Measurements from ENCODE around the gene VPREB3.
A peak's percentile ranks its signal among the peaks of the same experiment; 100 is the strongest.

The VPREB3 gene, protein sequence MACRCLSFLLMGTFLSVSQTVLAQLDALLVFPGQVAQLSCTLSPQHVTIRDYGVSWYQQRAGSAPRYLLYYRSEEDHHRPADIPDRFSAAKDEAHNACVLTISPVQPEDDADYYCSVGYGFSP

DNA sequence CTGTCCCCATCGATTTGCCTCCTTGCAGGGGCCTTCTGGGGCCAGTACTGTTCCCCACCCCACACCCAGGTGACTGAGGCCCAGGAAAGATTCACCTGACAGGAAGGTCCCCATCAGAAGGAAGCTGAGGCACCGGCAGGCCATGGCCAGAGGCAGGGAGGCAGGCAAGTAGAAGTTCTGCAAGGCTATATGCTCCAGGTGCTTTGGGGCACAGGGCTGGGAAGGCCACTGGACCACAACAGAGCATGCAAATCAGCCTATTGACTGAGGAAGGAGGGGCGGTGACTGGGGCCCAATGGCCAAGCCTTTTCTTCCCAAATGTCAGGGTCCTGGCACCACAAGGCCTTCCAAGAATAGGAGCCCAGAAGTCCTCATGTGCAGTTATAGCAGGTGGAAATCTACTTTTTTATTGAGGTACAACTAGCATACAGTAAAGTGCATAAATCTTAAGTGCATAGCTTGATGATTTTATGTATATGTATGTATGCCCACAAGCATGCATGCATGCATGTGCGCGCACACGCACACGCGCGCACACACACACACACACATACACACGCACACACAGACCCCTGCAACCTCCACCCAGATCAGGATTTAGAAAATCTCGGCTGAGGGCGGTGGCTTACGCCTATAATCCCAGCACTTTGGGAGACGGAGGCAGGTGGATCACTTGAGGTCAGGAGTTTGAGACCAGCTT is at the start of gene VPREB3:
VPREB3 (minus strand) TSS at position 206 of the 700 bp plus-strand sequence; CDS start at position 144, 62 bp downstream.
- no peak for DNase-seq

DNA sequence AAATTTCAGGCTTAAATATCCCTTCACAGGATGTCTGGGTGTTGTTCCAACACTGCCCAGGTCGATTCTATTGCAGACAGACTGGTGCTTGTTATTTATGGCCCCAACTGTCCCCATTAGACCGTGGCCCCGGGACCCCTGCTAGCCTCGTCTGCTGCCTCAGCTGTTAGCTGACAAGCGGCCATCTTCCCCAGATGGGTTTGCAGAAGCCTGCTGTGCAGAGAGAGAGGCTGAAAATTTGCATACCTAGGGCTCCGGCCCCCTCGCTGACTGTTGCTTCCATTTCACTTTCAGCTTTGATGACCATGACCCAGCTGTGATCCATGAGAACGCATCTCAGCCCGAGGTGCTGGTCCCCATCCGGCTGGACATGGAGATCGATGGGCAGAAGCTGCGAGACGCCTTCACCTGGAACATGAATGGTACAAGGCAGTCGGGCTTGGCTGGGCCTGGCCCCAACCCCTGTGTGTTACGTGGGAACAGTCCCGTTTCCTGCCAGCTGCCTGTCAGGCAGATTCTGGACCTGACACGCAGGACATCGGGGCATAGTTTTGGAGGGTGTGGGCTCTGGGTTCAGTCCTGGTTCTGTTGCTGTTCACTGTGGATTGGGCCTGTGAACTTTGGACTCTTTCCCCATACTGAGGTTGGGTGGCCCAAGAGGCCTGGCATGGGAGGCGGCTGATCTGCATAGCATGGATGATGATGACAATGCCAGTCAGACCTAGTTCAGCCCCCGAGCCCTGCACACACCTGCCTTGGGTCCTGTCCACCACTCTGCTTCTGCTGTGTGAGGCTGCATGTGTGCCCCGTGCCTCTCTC is 49.0 kb upstream of the VPREB3 start:
- DNase-seq: no peak

DNA sequence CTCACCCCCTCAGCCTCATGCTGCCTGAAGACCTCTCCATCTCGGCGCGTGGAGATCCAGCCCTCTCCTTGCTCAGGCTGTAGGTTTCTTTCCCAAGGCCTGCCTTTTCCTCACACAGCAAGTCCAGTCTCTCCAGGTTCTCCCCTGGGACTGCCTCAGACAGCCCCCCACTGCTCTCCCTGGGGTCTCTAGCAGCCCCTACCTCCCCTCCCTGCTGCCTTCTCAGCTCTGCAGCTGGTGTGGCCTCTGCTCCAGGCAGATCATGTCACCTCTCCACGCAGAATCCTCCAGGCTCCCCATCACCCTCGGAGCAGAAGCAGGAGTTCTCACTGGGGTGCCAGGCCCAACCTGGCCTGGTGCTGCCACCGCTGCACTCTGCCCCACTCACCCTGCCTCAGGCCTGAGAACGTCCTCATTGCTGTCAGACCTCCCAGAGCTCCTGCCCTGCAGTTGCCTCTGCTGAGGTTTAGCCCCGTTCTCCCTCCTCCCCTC is 47.7 kb upstream of the VPREB3 start:
- DNase-seq: no peak

DNA sequence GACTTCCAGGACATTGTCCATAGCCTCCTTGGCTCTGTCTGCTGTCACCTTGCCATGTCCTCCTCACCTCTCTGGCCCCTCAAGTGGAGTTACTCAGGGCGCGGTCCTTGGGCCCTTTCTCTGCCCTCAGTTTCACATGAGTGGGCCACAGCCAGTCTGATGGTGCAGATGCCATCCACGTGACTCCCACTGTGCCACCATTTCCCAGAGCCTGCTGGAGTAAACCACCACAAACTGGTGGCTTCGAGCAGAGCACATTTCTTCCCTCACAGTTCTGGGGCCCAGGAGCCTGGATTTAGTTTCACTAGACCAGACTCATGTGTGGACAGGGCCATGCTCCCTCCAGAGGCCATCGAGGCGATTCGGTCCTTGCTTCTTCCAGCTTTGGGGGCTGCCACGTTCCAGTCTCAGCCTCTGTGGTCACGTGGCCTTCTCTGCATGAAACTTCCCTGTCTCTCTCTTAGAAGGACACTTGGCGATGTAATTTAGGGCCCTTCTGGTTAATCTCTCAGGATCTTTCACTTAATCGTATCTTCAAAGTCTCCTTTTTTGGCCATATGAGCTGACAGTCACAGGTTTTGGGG is 47.1 kb upstream of the VPREB3 start:
- DNase-seq: no peak

DNA sequence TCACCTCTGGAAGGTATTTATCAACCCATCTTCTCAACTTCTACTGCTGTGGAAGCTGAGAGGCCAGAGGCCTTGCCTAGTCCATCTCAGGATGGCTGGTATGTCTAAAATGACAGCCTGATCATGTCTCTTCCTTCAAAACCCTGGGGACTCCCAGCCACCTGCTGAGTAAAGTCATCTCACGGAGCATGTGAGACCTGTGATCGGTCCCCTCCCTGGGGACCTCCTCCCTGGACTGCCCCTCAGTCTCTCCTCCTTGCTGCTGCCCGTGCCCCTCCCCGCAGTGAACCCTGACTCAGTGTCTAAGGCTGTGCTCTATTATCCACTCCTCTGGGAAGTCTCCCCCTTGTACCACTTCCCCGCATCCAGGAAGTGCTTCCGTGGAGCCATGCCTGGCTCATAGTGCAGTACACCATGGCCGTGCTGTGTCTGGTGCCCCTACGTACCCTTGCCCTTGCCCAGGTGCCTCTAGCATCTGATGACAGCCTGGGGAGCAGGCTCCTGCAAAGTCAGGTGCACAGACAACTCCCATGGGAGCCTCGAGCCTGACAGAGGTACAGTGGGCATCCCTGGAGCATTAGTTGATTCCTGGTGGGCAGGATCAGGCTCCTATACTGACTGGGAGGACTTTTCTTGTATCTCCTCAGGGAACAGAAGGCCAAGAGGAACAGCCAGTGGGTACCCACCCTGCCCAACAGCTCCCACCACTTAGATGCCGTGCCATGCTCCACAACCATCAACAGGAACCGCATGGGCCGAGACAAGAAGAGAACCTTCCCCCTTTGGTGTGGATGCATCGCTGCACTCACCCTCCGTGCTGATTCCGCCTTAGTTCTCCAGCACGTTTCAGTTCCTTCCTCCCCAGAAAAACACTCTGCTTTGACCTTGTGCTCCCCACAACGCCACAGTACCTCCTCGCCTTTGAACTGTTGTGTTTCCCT is 46.3 kb upstream of the VPREB3 start:
- DNase-seq: no peak

DNA sequence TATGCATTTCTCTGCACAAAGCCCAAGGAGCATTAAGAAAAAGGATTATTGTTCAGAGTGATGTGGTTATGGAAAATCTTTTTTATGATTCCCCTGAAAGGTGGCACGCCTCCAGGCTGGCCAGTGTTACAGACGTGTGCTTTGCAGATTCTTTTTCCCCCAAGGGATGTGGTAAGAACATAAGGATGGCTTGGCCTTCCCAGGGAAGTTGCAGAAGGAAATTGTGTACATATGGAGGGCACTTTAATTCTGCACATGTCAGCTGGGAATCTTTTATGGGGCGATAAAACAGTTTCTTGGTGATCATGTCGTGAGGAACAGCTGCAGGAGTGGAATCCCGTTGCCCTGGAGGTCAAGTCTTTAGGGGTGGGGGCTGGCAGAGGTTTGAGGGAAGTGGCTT is 42.2 kb upstream of the VPREB3 start:
- DNase-seq: peak; percentile 35

DNA sequence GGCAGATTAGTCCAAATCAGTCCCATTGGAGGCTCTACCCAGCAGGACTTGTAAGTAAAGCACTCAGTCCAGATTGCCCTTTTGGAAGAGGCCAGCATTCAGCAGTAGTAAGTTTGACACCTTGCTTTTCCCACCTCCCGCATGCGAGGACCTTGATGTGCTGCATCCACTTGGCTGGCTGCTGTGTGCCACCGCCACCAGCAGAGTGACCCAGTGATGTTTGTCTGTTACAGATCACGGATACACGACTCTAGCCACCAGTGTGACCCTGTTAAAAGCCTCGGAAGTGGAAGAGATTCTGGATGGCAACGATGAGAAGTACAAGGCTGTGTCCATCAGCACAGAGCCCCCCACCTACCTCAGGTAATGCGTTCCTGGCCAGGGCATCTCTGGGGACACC is 39.1 kb upstream of the VPREB3 start:
- DNase-seq: no peak

DNA sequence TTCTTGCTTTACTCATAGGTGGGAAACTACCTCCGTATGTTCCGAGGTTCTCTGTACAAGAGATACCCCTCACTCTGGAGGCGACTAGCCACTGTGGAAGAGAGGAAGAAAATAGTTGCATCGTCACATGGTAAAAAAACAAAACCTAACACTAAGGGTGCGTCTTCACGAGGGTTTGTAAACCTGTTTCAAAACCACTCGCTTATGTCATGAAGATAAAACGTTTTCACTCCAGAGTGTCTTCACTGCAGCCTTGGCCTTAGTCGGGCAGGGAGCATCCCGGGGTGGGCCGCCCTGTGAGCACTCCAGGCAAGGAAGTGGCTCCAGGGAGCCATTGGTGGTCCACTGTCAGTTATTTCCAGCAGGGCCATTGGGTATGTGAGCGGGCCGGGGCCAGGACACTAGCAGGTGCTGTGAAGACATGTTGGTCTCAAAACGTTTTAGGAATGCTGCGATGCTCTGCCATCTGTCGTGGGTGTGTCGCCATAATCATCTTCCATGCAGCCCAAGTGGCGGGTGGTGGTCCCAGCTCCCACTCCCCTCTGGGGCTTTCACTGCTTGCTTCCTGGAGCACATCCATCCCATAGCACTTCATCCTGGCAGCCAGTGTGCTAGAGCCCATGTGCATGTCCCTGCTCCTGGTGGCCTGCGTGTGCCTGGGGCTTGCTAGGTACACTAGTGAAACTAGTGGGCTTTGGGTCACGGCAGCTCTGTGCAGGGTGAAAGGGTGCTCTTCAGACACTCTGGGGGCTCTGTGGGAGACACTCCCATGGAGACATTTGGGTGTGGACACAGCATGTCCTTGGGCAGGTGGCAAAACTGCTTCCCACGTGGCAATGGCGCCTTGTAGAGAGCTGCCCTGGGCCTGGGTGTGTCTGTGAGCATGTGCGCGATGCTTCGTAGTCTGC is 37.8 kb upstream of the VPREB3 start:
- no peak for DNase-seq

DNA sequence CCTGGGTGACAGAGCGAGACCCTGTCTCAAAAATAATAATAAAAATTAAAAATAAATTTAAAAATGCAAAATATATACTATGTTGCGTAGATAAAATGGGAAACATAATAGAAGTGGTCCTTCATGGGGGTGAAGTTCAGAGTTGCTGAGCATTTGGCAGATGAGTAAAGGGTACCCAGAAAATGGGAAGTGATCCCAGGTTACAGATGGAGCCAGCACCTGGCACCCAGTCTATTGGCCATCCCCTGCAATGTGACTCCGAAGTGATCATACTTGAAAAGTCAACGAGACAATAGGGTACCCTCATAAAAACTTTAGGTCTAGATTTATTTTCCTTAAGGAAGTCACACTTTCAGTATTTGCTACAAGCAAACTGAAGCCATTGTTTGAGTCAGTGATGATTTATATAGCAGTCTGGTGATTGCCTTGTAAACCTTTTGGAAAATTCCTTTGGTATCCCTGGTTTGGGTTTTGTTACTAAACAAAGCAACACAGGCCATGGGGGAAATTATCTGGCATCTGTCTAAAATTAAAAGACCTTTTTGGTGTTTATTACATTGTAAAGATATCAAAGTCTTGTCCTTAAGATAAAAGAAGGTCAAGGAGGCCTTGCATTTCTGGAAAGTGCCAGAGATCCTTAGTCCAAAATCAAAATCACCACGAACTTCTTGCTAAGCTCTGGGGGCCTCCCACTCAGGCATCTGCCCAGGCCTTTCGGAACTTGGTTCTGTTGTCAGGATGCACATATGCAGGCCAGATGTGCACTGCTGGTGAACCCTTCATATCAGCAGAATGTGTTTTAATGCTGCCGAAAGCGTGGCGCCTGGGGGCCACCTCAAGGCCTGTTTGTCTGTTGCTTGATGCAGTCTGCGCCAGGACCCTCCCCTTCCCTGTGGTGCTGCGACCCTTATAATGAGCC is 36.9 kb upstream of the VPREB3 start:
- no peak for DNase-seq

DNA sequence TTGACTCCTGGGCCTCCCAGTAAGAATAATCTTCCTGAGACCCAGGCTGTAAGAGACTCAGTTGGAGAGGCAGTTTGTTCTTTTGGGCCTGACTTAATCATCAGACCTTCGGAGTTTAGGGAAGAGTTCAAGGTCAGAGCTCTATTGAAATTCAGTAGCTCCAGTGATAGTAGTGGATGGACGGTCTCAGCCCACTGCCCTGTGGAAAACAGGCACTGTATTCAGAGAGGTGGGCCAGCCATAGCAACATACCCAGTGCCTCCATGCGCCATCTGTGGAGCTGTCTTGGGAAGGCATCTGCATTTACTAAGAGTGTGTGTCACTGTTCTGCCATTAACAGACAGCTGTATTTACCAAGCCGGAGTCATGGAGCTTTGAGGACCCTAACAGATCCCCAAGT is 35.4 kb upstream of the VPREB3 start:
- DNase-seq: peak; percentile 27

DNA sequence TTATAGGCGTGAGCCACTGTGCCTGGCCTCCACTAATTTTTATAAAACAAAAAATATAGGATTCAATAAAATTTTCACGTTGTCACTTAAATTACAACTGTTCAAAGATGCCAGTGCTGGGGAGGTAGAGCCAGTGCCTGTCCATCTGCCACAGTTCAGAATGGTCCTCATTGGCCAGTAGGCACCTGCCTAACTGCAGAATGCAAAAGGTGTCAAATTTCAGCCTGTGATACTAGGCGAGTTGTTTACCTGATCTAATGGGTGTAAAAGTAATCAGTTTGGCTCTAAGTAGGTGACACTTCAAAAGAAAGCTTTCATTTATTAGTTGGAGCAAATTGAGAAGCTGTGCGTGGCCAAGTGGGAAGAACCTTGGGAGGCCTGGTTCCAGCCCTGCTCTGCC is 34.9 kb upstream of the VPREB3 start:
- peak; percentile 58 for DNase-seq

DNA sequence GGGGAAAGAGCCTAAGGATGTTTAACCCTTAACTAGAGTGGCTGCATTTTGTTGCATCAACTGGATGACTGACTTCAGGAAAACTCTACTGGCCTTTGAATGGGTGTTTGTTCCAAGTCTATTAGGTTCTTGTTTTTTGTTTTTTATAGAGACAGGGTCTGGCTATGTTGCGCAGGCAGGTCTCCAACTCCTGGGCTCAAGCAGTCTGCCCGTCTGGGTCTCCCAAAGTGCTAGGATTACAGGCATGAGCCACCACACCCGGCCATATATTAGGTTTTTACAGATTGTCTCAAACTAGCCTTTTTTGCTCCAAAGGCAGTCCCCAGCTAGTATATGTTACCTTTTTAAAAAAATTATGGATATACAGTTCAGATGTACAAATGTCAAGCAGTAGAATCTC is 33.7 kb upstream of the VPREB3 start:
- DNase-seq: no peak

DNA sequence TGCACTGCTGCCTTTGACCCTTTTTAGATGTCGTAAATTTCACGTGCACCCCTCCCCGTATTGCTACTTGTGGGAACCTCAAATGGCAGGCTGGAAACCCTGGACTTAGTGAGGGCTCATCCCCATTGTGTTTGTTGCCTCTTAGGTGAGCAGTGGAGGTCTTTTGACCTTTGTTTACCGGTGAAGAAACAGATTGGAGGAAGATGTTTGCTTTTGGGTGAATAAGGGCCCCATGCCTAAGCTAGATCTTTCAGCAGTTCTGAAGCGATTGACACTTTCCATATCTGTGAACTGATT is 33.3 kb upstream of the VPREB3 start:
- DNase-seq: no peak

DNA sequence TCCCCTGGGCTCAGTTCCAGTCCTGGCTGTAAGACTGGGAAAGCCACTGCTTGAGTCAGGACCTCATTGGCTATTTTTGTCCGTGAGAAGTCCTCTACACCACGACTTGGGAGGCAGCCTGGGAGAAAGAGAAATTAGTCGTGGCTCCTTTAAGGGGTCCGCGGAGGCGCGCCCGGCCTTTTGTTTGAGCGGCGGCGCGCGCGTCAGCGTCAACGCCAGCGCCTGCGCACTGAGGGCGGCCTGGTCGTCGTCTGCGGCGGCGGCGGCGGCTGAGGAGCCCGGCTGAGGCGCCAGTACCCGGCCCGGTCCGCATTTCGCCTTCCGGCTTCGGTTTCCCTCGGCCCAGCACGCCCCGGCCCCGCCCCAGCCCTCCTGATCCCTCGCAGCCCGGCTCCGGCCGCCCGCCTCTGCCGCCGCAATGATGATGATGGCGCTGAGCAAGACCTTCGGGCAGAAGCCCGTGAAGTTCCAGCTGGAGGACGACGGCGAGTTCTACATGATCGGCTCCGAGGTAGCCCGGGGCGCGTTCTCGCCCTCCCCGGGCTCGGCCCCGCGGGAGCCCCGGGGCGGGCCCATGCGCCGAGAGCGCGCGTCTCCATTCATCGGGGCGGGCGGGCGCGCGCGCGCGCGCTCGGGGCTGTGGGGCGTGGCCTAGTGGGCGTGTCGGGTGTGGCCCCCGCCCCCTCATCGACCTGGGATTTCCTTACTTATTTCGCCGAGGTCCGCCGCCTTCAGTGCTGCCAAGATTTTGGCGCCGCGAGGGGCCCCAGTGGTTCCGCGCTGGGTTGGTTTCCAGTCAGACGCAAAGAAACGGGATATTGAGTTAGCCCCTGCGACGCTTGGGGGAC is 32.8 kb upstream of the VPREB3 start, which contains the start of gene SMARCB1:
SMARCB1 (plus strand) TSS at position 215 of the 848 bp plus-strand sequence; CDS start at position 419, 204 bp downstream.
- DNase-seq: peak; percentile 95

DNA sequence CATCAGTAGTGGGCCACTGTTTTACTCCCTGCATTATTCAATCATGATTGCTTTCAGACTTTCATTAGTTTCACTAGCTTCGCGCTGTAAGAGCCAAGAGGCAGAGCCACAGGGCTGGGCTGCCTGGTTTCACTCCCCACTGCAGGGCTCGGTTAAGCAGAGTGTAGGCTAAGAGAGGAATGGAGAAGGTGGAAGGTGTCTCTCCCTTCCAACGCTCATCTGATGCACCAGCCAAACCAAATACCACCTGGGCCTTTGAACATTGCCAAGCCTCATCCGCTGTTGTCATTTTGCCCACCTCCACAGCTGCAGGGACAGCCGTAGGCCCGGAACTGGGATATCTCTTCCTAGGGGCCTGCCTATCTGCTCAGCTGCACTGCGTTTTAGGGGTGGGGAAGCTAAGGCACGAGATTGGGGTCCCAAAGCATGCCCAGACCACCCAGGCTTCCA is 32.1 kb upstream of the VPREB3 start:
- no peak for DNase-seq

DNA sequence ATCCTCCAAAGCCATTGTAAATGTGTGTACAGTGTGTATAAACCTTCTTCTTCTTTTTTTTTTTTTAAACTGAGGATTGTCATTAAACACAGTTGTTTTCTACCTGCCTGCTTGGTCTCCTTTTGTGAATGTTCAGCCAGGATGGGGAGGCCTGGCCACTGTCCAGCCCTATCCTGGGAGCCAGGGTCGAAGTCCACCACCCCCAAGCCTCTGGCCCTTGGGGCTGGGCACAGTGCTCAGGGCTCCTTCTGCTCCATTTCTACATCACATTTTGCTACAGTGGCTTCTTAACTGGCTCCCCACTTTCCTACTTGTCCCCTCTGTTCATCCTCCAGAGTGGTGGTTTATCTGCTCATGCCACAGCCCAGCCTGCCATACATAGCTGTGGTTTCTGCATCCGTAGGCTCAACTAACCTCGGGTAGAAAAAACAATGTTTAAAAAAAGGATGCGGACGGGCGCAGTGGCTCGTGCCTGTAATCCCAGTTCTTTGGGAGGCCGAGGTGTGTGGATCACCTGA is 30.0 kb upstream of the VPREB3 start:
- DNase-seq: no peak

DNA sequence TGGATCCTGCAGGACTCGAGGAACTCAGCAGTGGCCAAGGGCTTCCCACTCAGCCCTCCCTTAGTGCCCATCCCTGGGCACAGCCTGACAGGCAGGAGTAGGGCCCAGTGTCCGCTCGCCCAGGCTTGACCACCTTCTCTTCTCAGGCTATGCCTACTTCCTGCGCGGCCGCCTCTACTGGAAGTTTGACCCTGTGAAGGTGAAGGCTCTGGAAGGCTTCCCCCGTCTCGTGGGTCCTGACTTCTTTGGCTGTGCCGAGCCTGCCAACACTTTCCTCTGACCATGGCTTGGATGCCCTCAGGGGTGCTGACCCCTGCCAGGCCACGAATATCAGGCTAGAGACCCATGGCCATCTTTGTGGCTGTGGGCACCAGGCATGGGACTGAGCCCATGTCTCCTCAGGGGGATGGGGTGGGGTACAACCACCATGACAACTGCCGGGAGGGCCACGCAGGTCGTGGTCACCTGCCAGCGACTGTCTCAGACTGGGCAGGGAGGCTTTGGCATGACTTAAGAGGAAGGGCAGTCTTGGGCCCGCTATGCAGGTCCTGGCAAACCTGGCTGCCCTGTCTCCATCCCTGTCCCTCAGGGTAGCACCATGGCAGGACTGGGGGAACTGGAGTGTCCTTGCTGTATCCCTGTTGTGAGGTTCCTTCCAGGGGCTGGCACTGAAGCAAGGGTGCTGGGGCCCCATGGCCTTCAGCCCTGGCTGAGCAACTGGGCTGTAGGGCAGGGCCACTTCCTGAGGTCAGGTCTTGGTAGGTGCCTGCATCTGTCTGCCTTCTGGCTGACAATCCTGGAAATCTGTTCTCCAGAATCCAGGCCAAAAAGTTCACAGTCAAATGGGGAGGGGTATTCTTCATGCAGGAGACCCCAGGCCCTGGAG is 29.3 kb upstream of the VPREB3 start:
- DNase-seq: no peak

DNA sequence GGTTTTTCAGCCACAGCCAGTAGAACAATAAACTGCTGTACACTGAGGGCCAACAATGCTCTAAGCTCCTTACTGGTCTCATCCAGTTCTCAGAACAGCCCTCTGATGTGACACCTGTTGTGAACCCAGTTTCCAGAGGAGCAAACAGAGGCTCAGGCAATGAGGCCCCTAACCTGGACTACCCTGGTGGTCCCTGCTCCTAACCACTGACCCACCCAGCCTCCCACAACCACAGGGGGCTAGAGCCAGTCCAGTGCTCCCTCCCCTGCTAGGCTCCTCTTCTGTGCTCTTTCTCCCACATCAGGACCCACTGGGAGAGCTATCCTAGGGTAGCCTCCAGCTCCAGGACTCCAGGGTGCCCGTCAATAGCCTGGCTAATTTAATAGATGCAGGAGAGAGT is 28.5 kb upstream of the VPREB3 start:
- DNase-seq: no peak

Measured in NCI-H69 (cell line).